GM12865 (cell line): ENCODE measurements around the gene HIRIP3.

Experiments used
- DNase-seq: peaks from one replicate; pipeline ENCODE4 v3.0.0; 2010; ENCODE audit warnings: low read depth
- H3K4me3 ChIP-seq: 2 replicates; pipeline ENCODE4 v1.5.1; 2011; ENCODE audit warnings: mild to moderate bottlenecking, low read depth, low read length, control low read depth
- CTCF ChIP-seq: IDR thresholded peaks from 2 replicates; pipeline ENCODE4 v1.5.1; 2011; ENCODE audit warnings: low read length, control low read depth, low read depth, inconsistent platforms; ENCODE audit not compliant: insufficient read depth; ENCODE audit errors: missing control alignments

The HIRIP3 gene

GRCh38 chr16:30003670-30004423 lies 8.4 kb upstream of the HIRIP3 start:
- no peak overlapping the region for H3K4me3 ChIP-seq
- DNase-seq = no peak
- no peak for TF ChIP-seq CTCF

GRCh38 chr16:30002614-30003346 lies 7.4 kb upstream of the HIRIP3 start:
- TF ChIP-seq CTCF = no peak
- no peak for DNase-seq

GRCh38 chr16:30000735-30001631 lies 5.6 kb upstream of the HIRIP3 start:
- H3K4me3 ChIP-seq = no peak overlapping the region
- no peak for DNase-seq
- TF ChIP-seq CTCF = no peak

More at GRCh38 chr16:30002614-30003346, 7.4 kb upstream of the HIRIP3 start:
- H3K4me3 ChIP-seq = no peak overlapping the region

- TF ChIP-seq CTCF = no peak
- no peak for DNase-seq
- no peak overlapping the region for H3K4me3 ChIP-seq
Measured at GRCh38 chr16:29999605-30000004, 4.2 kb upstream of the HIRIP3 start.

- peak overlapping the region; percentile 83 for H3K4me3 ChIP-seq
- TF ChIP-seq CTCF = no peak
- DNase-seq = peak; percentile 35
Measured at GRCh38 chr16:29996766-29997250, 1.4 kb upstream of the HIRIP3 start.

GRCh38 chr16:29995911-29996765 lies 721 bp upstream of the HIRIP3 start, which contains the start of gene INO80E:
TSS of gene INO80E (plus strand) at chr16:29996241. CDS start at chr16:29996311, 70 bp downstream.
- H3K4me3 ChIP-seq = peak within 1 kb of the TSS; percentile 83
- peak; percentile 99 for DNase-seq
- no peak for TF ChIP-seq CTCF
